Panc1 (cell line): ENCODE data around the gene PTCHD4. TPM values are rescaled to one million over a fixed set of nuclear protein-coding genes. Genes with fewer than 3 reads are reported as not detected.

ENCODE experiments used
- ATAC-seq: fragments of 200-7000 bp; cut with Tn5 transposase; 2 replicates; pipeline ENCODE4 v1.9.1; 2020; ENCODE audit warnings: mild to moderate bottlenecking, moderate library complexity
- BruUV-seq: library from RNA; stranded (reverse); fragments of 400-500 nt; replicated peaks from 2 replicates; lab custom pipeline; 2021; lab: Mats Ljungman, UMichigan
- CTCF ChIA-PET: fragments of 300-600 bp; sonication (Branson Sonifier 250); formaldehyde crosslinking; loops from one replicate; lab custom pipeline; 2022; ENCODE audit warnings: antibody characterized with exemption; lab: Charles Lee
- POLR2A ChIA-PET: fragments of 300-600 bp; sonication (Branson Sonifier 250); formaldehyde crosslinking; loops from one replicate; lab custom pipeline; 2022; ENCODE audit warnings: antibody characterized with exemption; lab: Charles Lee
- DNase-seq: peaks from one replicate; pipeline ENCODE4 v3.0.0-alpha.2; 2010; ENCODE audit warnings: low read depth, low spot score
- H3K27ac ChIP-seq: 2 replicates; pipeline ENCODE4 v1.5.1; 2011; ENCODE audit warnings: mild to moderate bottlenecking, low read length, inconsistent platforms
- H3K27me3 ChIP-seq: fragments of 200-500 bp; sonication (Bioruptor generic); 2 replicates; pipeline ENCODE4 v1.6.0; 2014; ENCODE audit warnings: low read length, inconsistent platforms; ENCODE audit not compliant: control insufficient read depth, insufficient read depth
- H3K36me3 ChIP-seq: fragments of 200-500 bp; sonication (Bioruptor generic); 2 replicates; pipeline ENCODE4 v1.5.1; 2014; ENCODE audit warnings: inconsistent platforms, mild to moderate bottlenecking, low read length, moderate library complexity; ENCODE audit not compliant: control insufficient read depth, insufficient read depth
- H3K4me1 ChIP-seq: 2 replicates; pipeline ENCODE4 v1.5.1; 2011; ENCODE audit warnings: inconsistent platforms, mild to moderate bottlenecking, low read length, moderate library complexity; ENCODE audit not compliant: control insufficient read depth, insufficient read depth
- H3K4me3 ChIP-seq, 2 experiments: 2 replicates each; pipeline ENCODE4 v1.5.1; 2011 to 2012; ENCODE audit warnings: low read depth in 2 of 2, low read length in 2 of 2, mild to moderate bottlenecking in 2 of 2, inconsistent platforms in 1 of 2, moderate library complexity in 1 of 2
- H3K9me3 ChIP-seq: fragments of 200-500 bp; sonication (Bioruptor generic); 2 replicates; pipeline ENCODE4 v1.5.1; 2014; ENCODE audit warnings: low read depth, mild to moderate bottlenecking, inconsistent platforms, low read length, moderate library complexity; ENCODE audit not compliant: control insufficient read depth, insufficient read depth
- POLR2AphosphoS5 ChIP-seq: IDR thresholded peaks from 2 replicates; pipeline ENCODE4 v1.6.1; 2012; ENCODE audit warnings: mild to moderate bottlenecking, low read depth, low read length, moderate library complexity
- SIN3A ChIP-seq: IDR thresholded peaks from 2 replicates; pipeline ENCODE4 v1.6.1; 2012; ENCODE audit warnings: low read depth, mild to moderate bottlenecking, low read length, moderate library complexity, borderline replicate concordance; ENCODE audit not compliant: insufficient read depth
- TCF7L2 ChIP-seq: IDR thresholded peaks from 2 replicates; pipeline ENCODE4 v1.6.1; 2011; ENCODE audit warnings: mild to moderate bottlenecking, low read depth, low read length, inconsistent platforms
- in situ Hi-C: cut with HindIII; loops from 2 replicates; pipeline ENCODE4 v1.10.0; 2016; ENCODE audit warnings: low sequenced_read_pairs, low pct_unique_long_range_greater_than_20kb
- intact Hi-C: fragments of 100-400 bp; cut with micrococcal nuclease; formaldehyde crosslinking; loops from one replicate; pipeline ENCODE4 v1.10.0; 2022; ENCODE audit not compliant: unreplicated experiment
- total RNA-seq: library from RNA; stranded (reverse); gene quantifications from one replicate; pipeline ENCODE4 v1.2.1, GENCODE V29; 2021; ENCODE audit not compliant: unreplicated experiment
- TF ChIP-seq, protein P1 (sequence below), 2 experiments: IDR thresholded peaks; 2 replicates each; pipeline ENCODE4 v1.6.1; 2011 to 2012; ENCODE audit warnings: low read depth in 2 of 2, control low read depth in 1 of 2, low read length in 1 of 2, mild to moderate bottlenecking in 1 of 2, moderate library complexity in 1 of 2; ENCODE audit not compliant: insufficient read depth in 1 of 2
- TF ChIP-seq, protein P2 (sequence below): fragments of 450-650 bp; IDR thresholded peaks from 2 replicates; pipeline ENCODE4 v1.5.1; 2017; ENCODE audit warnings: mild to moderate bottlenecking

The PTCHD4 gene
- total RNA-seq, 1 experiment from 2014 or later, result not detected

DNA sequence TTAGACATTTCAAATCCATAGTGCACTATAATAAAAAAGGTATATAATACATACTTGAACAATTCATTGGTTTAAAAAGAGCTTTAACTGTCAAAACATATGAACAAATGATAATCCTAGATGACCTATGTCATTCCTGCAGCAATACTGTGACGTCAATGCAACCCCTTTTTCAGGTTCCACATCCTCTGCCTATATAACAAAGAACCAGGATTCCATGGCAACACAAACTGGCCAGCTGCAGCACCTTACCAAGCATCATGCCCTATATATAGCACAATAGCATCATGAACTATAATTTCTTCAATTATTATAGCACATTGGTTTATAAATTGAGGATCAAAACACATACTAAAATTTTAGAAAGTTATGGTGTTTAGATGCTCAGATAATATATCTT lies 578 bp upstream of the PTCHD4 start:
- CTCF ChIA-PET, result no interaction called here
- DNase-seq (no peak), ATAC-seq (no peak)
- Histone ChIP-seq H3K4me1 (no peaks in the 10 kb centered on the region), H3K36me3 (no peaks in the 10 kb centered on the region), H3K9me3 (no peaks in the 10 kb centered on the region), H3K27ac (no peak overlapping the region), H3K4me3 (no peak overlapping the region), H3K27me3 (no peaks in the 10 kb centered on the region)
- intact Hi-C loops (no loop called here), in situ Hi-C loops (no loop called here)
- POLR2A ChIA-PET, result no interaction called here
- BruUV-seq, result no TSS peak
- TF ChIP-seq SIN3A (no peak), POLR2AphosphoS5 (no peak), TCF7L2 (no peak)
- TF ChIP-seq, protein P1, sequence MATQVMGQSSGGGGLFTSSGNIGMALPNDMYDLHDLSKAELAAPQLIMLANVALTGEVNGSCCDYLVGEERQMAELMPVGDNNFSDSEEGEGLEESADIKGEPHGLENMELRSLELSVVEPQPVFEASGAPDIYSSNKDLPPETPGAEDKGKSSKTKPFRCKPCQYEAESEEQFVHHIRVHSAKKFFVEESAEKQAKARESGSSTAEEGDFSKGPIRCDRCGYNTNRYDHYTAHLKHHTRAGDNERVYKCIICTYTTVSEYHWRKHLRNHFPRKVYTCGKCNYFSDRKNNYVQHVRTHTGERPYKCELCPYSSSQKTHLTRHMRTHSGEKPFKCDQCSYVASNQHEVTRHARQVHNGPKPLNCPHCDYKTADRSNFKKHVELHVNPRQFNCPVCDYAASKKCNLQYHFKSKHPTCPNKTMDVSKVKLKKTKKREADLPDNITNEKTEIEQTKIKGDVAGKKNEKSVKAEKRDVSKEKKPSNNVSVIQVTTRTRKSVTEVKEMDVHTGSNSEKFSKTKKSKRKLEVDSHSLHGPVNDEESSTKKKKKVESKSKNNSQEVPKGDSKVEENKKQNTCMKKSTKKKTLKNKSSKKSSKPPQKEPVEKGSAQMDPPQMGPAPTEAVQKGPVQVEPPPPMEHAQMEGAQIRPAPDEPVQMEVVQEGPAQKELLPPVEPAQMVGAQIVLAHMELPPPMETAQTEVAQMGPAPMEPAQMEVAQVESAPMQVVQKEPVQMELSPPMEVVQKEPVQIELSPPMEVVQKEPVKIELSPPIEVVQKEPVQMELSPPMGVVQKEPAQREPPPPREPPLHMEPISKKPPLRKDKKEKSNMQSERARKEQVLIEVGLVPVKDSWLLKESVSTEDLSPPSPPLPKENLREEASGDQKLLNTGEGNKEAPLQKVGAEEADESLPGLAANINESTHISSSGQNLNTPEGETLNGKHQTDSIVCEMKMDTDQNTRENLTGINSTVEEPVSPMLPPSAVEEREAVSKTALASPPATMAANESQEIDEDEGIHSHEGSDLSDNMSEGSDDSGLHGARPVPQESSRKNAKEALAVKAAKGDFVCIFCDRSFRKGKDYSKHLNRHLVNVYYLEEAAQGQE (IDR thresholded peaks at IDR 0.05; ENCODE audit: insufficient read depth in 1 of 2, low read depth in 2 of 2, low read length in 1 of 2), result no peak
- TF ChIP-seq, protein P2, sequence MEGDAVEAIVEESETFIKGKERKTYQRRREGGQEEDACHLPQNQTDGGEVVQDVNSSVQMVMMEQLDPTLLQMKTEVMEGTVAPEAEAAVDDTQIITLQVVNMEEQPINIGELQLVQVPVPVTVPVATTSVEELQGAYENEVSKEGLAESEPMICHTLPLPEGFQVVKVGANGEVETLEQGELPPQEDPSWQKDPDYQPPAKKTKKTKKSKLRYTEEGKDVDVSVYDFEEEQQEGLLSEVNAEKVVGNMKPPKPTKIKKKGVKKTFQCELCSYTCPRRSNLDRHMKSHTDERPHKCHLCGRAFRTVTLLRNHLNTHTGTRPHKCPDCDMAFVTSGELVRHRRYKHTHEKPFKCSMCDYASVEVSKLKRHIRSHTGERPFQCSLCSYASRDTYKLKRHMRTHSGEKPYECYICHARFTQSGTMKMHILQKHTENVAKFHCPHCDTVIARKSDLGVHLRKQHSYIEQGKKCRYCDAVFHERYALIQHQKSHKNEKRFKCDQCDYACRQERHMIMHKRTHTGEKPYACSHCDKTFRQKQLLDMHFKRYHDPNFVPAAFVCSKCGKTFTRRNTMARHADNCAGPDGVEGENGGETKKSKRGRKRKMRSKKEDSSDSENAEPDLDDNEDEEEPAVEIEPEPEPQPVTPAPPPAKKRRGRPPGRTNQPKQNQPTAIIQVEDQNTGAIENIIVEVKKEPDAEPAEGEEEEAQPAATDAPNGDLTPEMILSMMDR, result no peak

DNA sequence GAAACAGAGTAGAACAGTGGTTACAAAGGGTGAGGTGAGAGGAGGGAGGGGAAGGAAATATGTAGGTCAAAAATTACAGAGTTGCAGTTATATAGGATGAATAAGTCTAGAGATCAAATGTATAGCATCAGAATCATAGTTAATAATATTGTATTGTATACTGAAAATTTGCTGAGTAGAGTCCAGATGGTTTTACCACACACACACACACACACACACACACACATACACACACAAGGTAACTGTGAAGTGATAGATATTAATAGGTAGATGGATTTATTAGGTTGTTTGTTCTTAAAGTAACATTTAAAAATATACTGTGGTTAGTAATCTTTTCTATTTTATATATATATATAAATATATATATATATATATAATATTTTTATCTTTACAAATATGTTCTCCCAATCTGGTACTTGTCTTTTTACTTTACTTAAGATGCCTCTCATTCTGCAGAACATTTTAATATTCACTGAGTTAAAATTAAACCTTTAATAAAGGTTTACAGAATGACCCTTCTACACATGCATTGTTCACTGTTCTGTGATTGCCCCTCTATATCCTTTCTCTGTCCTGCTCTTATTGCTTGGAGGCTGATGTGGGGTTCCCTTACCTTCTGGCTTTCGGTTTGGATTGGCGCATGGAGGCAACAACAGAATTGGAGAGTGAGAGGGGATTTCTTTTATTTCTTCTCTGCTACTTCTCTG lies 408 bp downstream of the PTCHD4 start:
- no peak for DNase-seq
- no peaks in the 10 kb centered on the region for H3K36me3 ChIP-seq
- TF ChIP-seq SIN3A, result no peak
- no peak for TF ChIP-seq POLR2AphosphoS5
- no peaks in the 10 kb centered on the region for H3K27me3 ChIP-seq
- intact Hi-C loops (no loop called here), in situ Hi-C loops (no loop called here)
- ChIA-PET POLR2A (no interaction called here), CTCF (no interaction called here)
- no peaks in the 10 kb centered on the region for H3K9me3 ChIP-seq
- no peak overlapping the region for H3K27ac ChIP-seq
- peak overlapping the region in 1 of 2 experiments; percentile 21; a peak in 1 of 4 replicates for H3K4me3 ChIP-seq
- no peaks in the 10 kb centered on the region for H3K4me1 ChIP-seq
- no peak for ATAC-seq
- no TSS peak for BruUV-seq

DNA sequence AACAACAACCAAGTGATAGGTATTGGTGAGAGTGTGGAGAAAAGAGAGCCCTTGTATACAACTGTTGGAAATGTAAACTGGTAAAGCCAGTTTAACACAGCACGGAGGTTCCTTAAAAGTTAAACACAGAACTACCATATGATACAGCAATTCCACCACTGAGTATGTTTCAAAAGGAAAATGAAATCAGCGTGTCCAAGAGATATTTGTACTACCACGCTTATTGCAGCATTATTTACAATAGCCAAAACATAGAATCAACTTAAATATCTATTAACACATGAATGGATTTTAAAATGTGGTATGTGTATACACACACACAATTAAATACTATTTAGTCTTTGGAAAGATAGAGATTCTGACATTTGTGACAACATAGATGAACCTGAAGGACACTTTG lies 1.1 kb downstream of the PTCHD4 start:
- TF ChIP-seq SIN3A, result no peak
- TF ChIP-seq, protein P2, result no peak
- TF ChIP-seq, protein P1 (IDR thresholded peaks at IDR 0.05; ENCODE audit: insufficient read depth in 1 of 2, low read depth in 2 of 2, low read length in 1 of 2), result no peak
- no peak for TF ChIP-seq POLR2AphosphoS5
- TF ChIP-seq TCF7L2, result no peak
- Histone ChIP-seq H3K9me3 (no peaks in the 10 kb centered on the region), H3K4me3 (peak overlapping the region in 1 of 2 experiments; percentile 21; a peak in 1 of 4 replicates), H3K4me1 (no peaks in the 10 kb centered on the region), H3K27me3 (no peaks in the 10 kb centered on the region), H3K27ac (no peak overlapping the region), H3K36me3 (no peaks in the 10 kb centered on the region)
- POLR2A ChIA-PET, result no interaction called here
- intact Hi-C loops, result no loop called here
- CTCF ChIA-PET, result no interaction called here
- DNase-seq, result no peak
- BruUV-seq, result no TSS peak
- in situ Hi-C loops, result no loop called here
- no peak for ATAC-seq
